KBM-7 (cell line): Measurements from ENCODE around the gene INHBB.
A peak's percentile ranks its signal among the peaks of the same experiment; 100 is the strongest.
"Not testable (repeated sequence)": the region's sequence is repeated elsewhere in the genome, so short reads cannot be mapped to it uniquely, and the experiment has no call there.

ENCODE experiments used
- DNase-seq: peaks from one replicate; pipeline ENCODE4 v3.0.0-alpha.2; 2015
- in situ Hi-C: fragments of 300-500 bp; cut with MboI; formaldehyde crosslinking; loops from 2 replicates; pipeline ENCODE4 v1.14.3; 2020; ENCODE audit warnings: low sequenced_read_pairs, low pct_unique_long_range_greater_than_20kb, mixed read lengths

Gene INHBB

GRCh38 chr2:120346026-120346666 lies at the start of gene INHBB:
INHBB (plus strand) TSS chr2:120346136; CDS start chr2:120346189, 53 bp downstream.
- in situ Hi-C loops, result no loop called here

GRCh38 chr2:120298173-120298835 lies 47.6 kb upstream of the INHBB start:
- in situ Hi-C loops, result no loop called here

More at GRCh38 chr2:120346026-120346666, at the start of gene INHBB:
- DNase-seq, result no peak

GRCh38 chr2:120299004-120299403 lies 46.9 kb upstream of the INHBB start:
- in situ Hi-C loops, result no loop called here
- no peak for DNase-seq

More at GRCh38 chr2:120298173-120298835, 47.6 kb upstream of the INHBB start:
- no peak for DNase-seq

GRCh38 chr2:120299561-120299960 lies 46.4 kb upstream of the INHBB start:
- DNase-seq, result no peak

GRCh38 chr2:120300385-120300784 lies 45.6 kb upstream of the INHBB start:
- DNase-seq, result no peak
- in situ Hi-C loops, result no loop called here

More at GRCh38 chr2:120299561-120299960, 46.4 kb upstream of the INHBB start:
- in situ Hi-C loops, result no loop called here

GRCh38 chr2:120301284-120301683 lies 44.7 kb upstream of the INHBB start:
- no peak for DNase-seq
- in situ Hi-C loops, result no loop called here

GRCh38 chr2:120302301-120302700 lies 43.6 kb upstream of the INHBB start:
- DNase-seq, result no peak

GRCh38 chr2:120303177-120303576 lies 42.8 kb upstream of the INHBB start:
- no peak for DNase-seq
- in situ Hi-C loops, result no loop called here

More at GRCh38 chr2:120302301-120302700, 43.6 kb upstream of the INHBB start:
- in situ Hi-C loops, result no loop called here

- DNase-seq, result no peak
Measured at GRCh38 chr2:120305296-120305695, 40.6 kb upstream of the INHBB start.

GRCh38 chr2:120305937-120306490 lies 39.9 kb upstream of the INHBB start:
- DNase-seq, result no peak
- in situ Hi-C loops, result no loop called here

More at GRCh38 chr2:120305296-120305695, 40.6 kb upstream of the INHBB start:
- in situ Hi-C loops, result no loop called here

- in situ Hi-C loops, result no loop called here
- DNase-seq, result no peak
Measured at GRCh38 chr2:120307482-120307881, 38.5 kb upstream of the INHBB start.

GRCh38 chr2:120308038-120308910 lies 37.7 kb upstream of the INHBB start:
- in situ Hi-C loops, result no loop called here

GRCh38 chr2:120310136-120310535 lies 35.8 kb upstream of the INHBB start:
- no peak for DNase-seq
- in situ Hi-C loops, result no loop called here

More at GRCh38 chr2:120308038-120308910, 37.7 kb upstream of the INHBB start:
- DNase-seq, result no peak

GRCh38 chr2:120310841-120311240 lies 35.1 kb upstream of the INHBB start:
- in situ Hi-C loops, DNase-seq: not testable (repeated sequence)

GRCh38 chr2:120312076-120312475 lies 33.9 kb upstream of the INHBB start:
- in situ Hi-C loops, result no loop called here
- no peak for DNase-seq

- in situ Hi-C loops, result no loop called here
- peak; percentile 82 for DNase-seq
Measured at GRCh38 chr2:120312860-120313694, 32.9 kb upstream of the INHBB start.

GRCh38 chr2:120313695-120314615 lies 32.0 kb upstream of the INHBB start:
- in situ Hi-C loops, result no loop called here
- no peak for DNase-seq
